Loucy (cell line): ENCODE measurements around the gene TOM1L2.

Experiments used
- H2AFZ ChIP-seq: fragments of 200-600 bp; sonication (generic); 2 replicates; pipeline ENCODE4 v1.6.0; 2016; ENCODE audit warnings: antibody characterized with exemption, mild to moderate bottlenecking, low read length, moderate library complexity
- H3F3A ChIP-seq: fragments of 200-600 bp; 2 replicates; pipeline ENCODE4 v1.6.0; 2016; ENCODE audit warnings: antibody characterized with exemption, low read depth, mild to moderate bottlenecking
- H3K27me3 ChIP-seq: fragments of 200-600 bp; sonication (generic); 2 replicates; pipeline ENCODE4 v1.6.1; 2014; ENCODE audit warnings: low read length, mild to moderate bottlenecking; ENCODE audit not compliant: insufficient read depth, poor library complexity, severe bottlenecking
- H3K36me3 ChIP-seq: fragments of 200-600 bp; sonication (generic); 2 replicates; pipeline ENCODE4 v1.6.1; 2016; ENCODE audit warnings: low read length; ENCODE audit not compliant: insufficient read depth
- H3K4me1 ChIP-seq: fragments of 200-600 bp; sonication (generic); 2 replicates; pipeline ENCODE4 v1.5.1; 2014; ENCODE audit warnings: low read length, mild to moderate bottlenecking; ENCODE audit not compliant: insufficient read depth, poor library complexity, severe bottlenecking
- H3K4me2 ChIP-seq: fragments of 200-600 bp; sonication (generic); 2 replicates; pipeline ENCODE4 v1.6.0; 2014; ENCODE audit warnings: antibody characterized with exemption, low read length, low read depth, mild to moderate bottlenecking; ENCODE audit not compliant: poor library complexity, severe bottlenecking
- H3K4me3 ChIP-seq: fragments of 200-600 bp; sonication (generic); 2 replicates; pipeline ENCODE4 v1.5.1; 2014; ENCODE audit warnings: low read length, mild to moderate bottlenecking, mixed read lengths; ENCODE audit not compliant: poor library complexity, severe bottlenecking
- H3K79me2 ChIP-seq: fragments of 200-600 bp; sonication (generic); 2 replicates; pipeline ENCODE4 v1.6.1; 2014; ENCODE audit warnings: low read length; ENCODE audit not compliant: insufficient read depth
- H3K9ac ChIP-seq: fragments of 200-600 bp; sonication (generic); 2 replicates; pipeline ENCODE4 v1.6.0; 2014; ENCODE audit warnings: mild to moderate bottlenecking, low read depth, low read length, moderate library complexity; ENCODE audit not compliant: poor library complexity, severe bottlenecking
- H3K9me2 ChIP-seq: fragments of 200-600 bp; sonication (generic); replicated peaks from 2 replicates; pipeline ENCODE4 v1.6.1; 2016; ENCODE audit warnings: low read depth, low read length, mixed read lengths
- H3K9me3 ChIP-seq: fragments of 200-600 bp; sonication (generic); 2 replicates; pipeline ENCODE4 v1.6.1; 2014; ENCODE audit warnings: mild to moderate bottlenecking, antibody characterized with exemption, low read length, low read depth; ENCODE audit not compliant: insufficient read depth
- H4K20me1 ChIP-seq: fragments of 200-600 bp; sonication (generic); 2 replicates; pipeline ENCODE4 v1.6.0; 2014; ENCODE audit warnings: antibody characterized with exemption, low read length, mild to moderate bottlenecking; ENCODE audit not compliant: insufficient read depth, poor library complexity, severe bottlenecking
- CTCF ChIP-seq: fragments of 200-600 bp; sonication (generic); conservative IDR thresholded peaks from 2 replicates; pipeline ENCODE4 v1.5.1; 2014; ENCODE audit warnings: mild to moderate bottlenecking, antibody characterized with exemption, low read length
- EZH2phosphoT487 ChIP-seq: fragments of 200-600 bp; IDR thresholded peaks from 2 replicates; pipeline ENCODE4 v1.6.1; 2018; ENCODE audit warnings: antibody characterized with exemption, mild to moderate bottlenecking, moderate library complexity, borderline replicate concordance

Gene TOM1L2

GRCh38 chr17:17883801-17884200 is 88.4 kb downstream of the TOM1L2 start:
- Histone ChIP-seq H3K9me3 (no peaks in the 10 kb centered on the region), H3K9ac (no peak overlapping the region), H4K20me1 (no peaks in the 10 kb centered on the region), H3K79me2 (no peaks in the 10 kb centered on the region), H3K27me3 (no peaks in the 10 kb centered on the region), H3K4me2 (no peak overlapping the region), H3K4me1 (no peaks in the 10 kb centered on the region), H3K4me3 (no peak overlapping the region), H3K9me2 (no peaks in the 10 kb centered on the region), H2AFZ (no peak overlapping the region), H3K36me3 (peaks cover 13% of the 10 kb centered on the region; the same call in 1 of the 2 replicates), H3F3A (no peaks in the 10 kb centered on the region)
- TF ChIP-seq EZH2phosphoT487 (no peak), CTCF (no peak)

GRCh38 chr17:17882082-17882581 is 90.1 kb downstream of the TOM1L2 start:
- no peaks in the 10 kb centered on the region for H3K79me2 ChIP-seq
- H3K9me2 ChIP-seq = no peaks in the 10 kb centered on the region
- no peak overlapping the region for H2AFZ ChIP-seq
- H3K27me3 ChIP-seq = no peaks in the 10 kb centered on the region
- TF ChIP-seq CTCF (no peak), EZH2phosphoT487 (no peak)
- no peaks in the 10 kb centered on the region for H3K4me1 ChIP-seq
- no peak overlapping the region for H3K9ac ChIP-seq
- H3K9me3 ChIP-seq = no peaks in the 10 kb centered on the region
- H3K36me3 ChIP-seq = peaks cover 22% of the 10 kb centered on the region; the same call in 1 of the 2 replicates
- no peaks in the 10 kb centered on the region for H4K20me1 ChIP-seq
- no peaks in the 10 kb centered on the region for H3F3A ChIP-seq
- H3K4me3 ChIP-seq = no peak overlapping the region
- no peak overlapping the region for H3K4me2 ChIP-seq

- TF ChIP-seq CTCF = no peak
- no peak for TF ChIP-seq EZH2phosphoT487
- Histone ChIP-seq H3K79me2 (no peaks in the 10 kb centered on the region), H3K9ac (no peak overlapping the region), H3K9me2 (no peaks in the 10 kb centered on the region), H3K27me3 (no peaks in the 10 kb centered on the region), H3F3A (no peaks in the 10 kb centered on the region), H3K36me3 (peaks cover 31% of the 10 kb centered on the region; the same call in 1 of the 2 replicates), H3K4me1 (no peaks in the 10 kb centered on the region), H2AFZ (no peak overlapping the region), H3K4me2 (no peak overlapping the region), H4K20me1 (no peaks in the 10 kb centered on the region), H3K4me3 (no peak overlapping the region), H3K9me3 (no peaks in the 10 kb centered on the region)
Observed at GRCh38 chr17:17880577-17881196, 91.5 kb downstream of the TOM1L2 start.
